ENCODE measurements around the gene C16orf89.

DNA sequence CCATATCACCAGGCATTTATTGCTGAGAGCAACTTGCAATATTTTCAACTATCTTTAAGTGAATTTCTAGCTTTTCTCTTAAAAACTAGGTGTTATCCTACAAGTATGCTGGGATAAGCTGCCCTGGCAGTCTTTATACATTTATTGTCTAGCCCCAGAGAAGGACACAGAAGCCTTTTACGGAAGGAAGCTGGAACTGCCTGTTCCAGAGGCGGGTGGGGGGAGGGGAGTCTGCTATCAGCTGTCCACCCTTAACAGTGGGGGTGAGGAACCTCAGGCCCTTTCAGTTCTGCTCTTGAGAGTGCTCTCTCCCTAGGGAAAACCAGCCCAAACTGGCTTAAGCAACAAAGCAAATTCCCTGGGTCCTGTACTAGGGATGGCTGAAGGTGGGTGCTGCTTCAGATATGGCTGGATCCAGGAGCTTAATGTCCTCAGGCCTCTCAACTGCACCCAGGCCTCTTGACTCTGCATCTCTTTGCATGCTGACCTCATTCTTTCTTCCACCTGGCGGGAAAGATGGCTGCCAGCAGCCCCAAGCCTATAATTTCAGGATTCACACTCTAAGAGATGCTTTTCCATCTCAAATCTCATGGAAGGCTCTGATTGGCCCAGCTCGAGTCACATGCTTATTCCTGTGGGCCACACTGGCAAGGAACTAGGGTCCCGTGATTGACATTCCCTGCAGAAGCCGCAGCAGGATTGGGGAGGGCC is 48.6 kb downstream of the C16orf89 start:
- TF ChIP-seq YY1 (IDR thresholded peaks at IDR 0.05; ENCODE audit: insufficient read depth, insufficient read length) = no peak
- TF ChIP-seq ZNF274 (IDR thresholded peaks at IDR 0.05; ENCODE audit: low read depth, low read length) = no peak
- TF ChIP-seq SUZ12 (IDR thresholded peaks at IDR 0.05; ENCODE audit: extremely low read depth, insufficient read depth, insufficient read length) = no peak
